Endothelial cell of umbilical vein (primary cell): ENCODE results near the gene COLQ. TPM values are rescaled to one million over a fixed set of nuclear protein-coding genes. Genes with fewer than 3 reads are reported as not detected.

Experiments
- BruUV-seq: library from RNA; stranded (reverse); fragments of 400-500 nt; replicated peaks from 2 replicates; lab custom pipeline; 2021; lab: Mats Ljungman, UMichigan
- CTCF ChIA-PET: fragments of 300-600, 350-600 bp; sonication (Branson Sonifier 250); formaldehyde crosslinking; loops from one replicate; lab custom pipeline; 2021; ENCODE audit warnings: antibody characterized with exemption, inconsistent platforms; lab: Charles Lee
- POLR2A ChIA-PET: fragments of 300-600, 350-600 bp; sonication (Branson Sonifier 250); formaldehyde crosslinking; loops from one replicate; lab custom pipeline; 2021; ENCODE audit warnings: antibody characterized with exemption, inconsistent platforms; lab: Charles Lee
- DNase-seq: peaks from one replicate; pipeline ENCODE4 v3.0.0-alpha.2; 2011; ENCODE audit warnings: low read depth, low spot score
- FAIRE-seq: peaks from 2 replicates; lab custom pipeline; 2011; peaks lifted over from hg19 to GRCh38; lab: Jason Lieb, UNC
- H2AFZ ChIP-seq: 2 replicates; pipeline ENCODE4 v1.6.0; 2012; ENCODE audit warnings: low read depth, low read length, control low read depth, inconsistent platforms
- H3K27ac ChIP-seq: 2 replicates; pipeline ENCODE4 v1.5.1; 2011; ENCODE audit warnings: low read depth, mild to moderate bottlenecking, control low read depth, low read length, moderate library complexity; ENCODE audit not compliant: insufficient read depth
- H3K27me3 ChIP-seq, 2 experiments: 2 replicates each; pipeline versions ENCODE4 v1.6.0 to v1.6.1; 2011; ENCODE audit warnings: low read length in 2 of 2, mixed read lengths in 1 of 2; ENCODE audit not compliant: control insufficient read depth in 2 of 2, insufficient read depth in 2 of 2
- H3K36me3 ChIP-seq, 2 experiments: 2 replicates in 1 of 2; 3 replicates in 1 of 2; pipeline ENCODE4 v1.5.1; 2011; ENCODE audit warnings: low read length in 2 of 2, mild to moderate bottlenecking in 1 of 2, moderate library complexity in 1 of 2; ENCODE audit not compliant: control insufficient read depth in 2 of 2, insufficient read depth in 2 of 2; ENCODE audit errors: extremely low read depth in 1 of 2
- H3K4me1 ChIP-seq: 3 replicates; pipeline ENCODE4 v1.5.1; 2011; ENCODE audit warnings: mild to moderate bottlenecking, low read length; ENCODE audit not compliant: control insufficient read depth, insufficient read depth; ENCODE audit errors: extremely low read depth
- H3K4me2 ChIP-seq: 2 replicates; pipeline ENCODE4 v1.6.1; 2011; ENCODE audit warnings: low read length, control low read depth, mixed read lengths; ENCODE audit not compliant: insufficient read depth
- H3K4me3 ChIP-seq, 3 experiments: fragments of 200-600 bp in 1 of 3; sonication (generic), shearing (Covaris generic) in 1 of 3; replicated peaks in 1 of 3; 2 replicates each; pipeline ENCODE4 v1.5.1; 2011 to 2016; ENCODE audit warnings: control low read depth in 3 of 3, low read length in 3 of 3, mild to moderate bottlenecking in 2 of 3, inconsistent platforms in 1 of 3, low read depth in 1 of 3, moderate library complexity in 1 of 3; ENCODE audit not compliant: insufficient read depth in 1 of 3
- H3K79me2 ChIP-seq: 2 replicates; pipeline ENCODE4 v1.6.0; 2012; ENCODE audit warnings: low read length, inconsistent platforms; ENCODE audit not compliant: control insufficient read depth, insufficient read depth
- H3K9ac ChIP-seq: replicated peaks from 2 replicates; pipeline ENCODE3; 2011; ENCODE audit warnings: low read length, control low read depth; ENCODE audit not compliant: insufficient read depth; ENCODE audit errors: extremely low read depth
- H3K9me1 ChIP-seq: replicated peaks from 3 replicates; pipeline ENCODE4 v1.6.0; 2011; ENCODE audit warnings: mild to moderate bottlenecking, low read length; ENCODE audit not compliant: control insufficient read depth, insufficient read depth; ENCODE audit errors: extremely low read depth
- H3K9me3 ChIP-seq: replicated peaks from 2 replicates; pipeline ENCODE4 v1.5.1; 2012; ENCODE audit warnings: low read length, inconsistent platforms; ENCODE audit not compliant: control insufficient read depth, insufficient read depth
- H4K20me1 ChIP-seq: replicated peaks from 2 replicates; pipeline ENCODE3; 2011; ENCODE audit warnings: mild to moderate bottlenecking, low read length; ENCODE audit not compliant: control insufficient read depth, insufficient read depth; ENCODE audit errors: extremely low read depth
- CTCF ChIP-seq, 2 donors: IDR thresholded peaks; 1 replicate in 1 of 2; 2 replicates in 1 of 2; pipeline ENCODE4 v1.5.1; 2011; ENCODE audit warnings: low read length in 2 of 2, mild to moderate bottlenecking in 2 of 2, moderate library complexity in 2 of 2, control low read depth in 1 of 2, inconsistent platforms in 1 of 2, low read depth in 1 of 2; ENCODE audit not compliant: insufficient read depth in 1 of 2; ENCODE audit errors: extremely low read depth in 1 of 2
- EZH2 ChIP-seq: IDR thresholded peaks from 2 replicates; pipeline ENCODE4 v1.6.1; 2012; ENCODE audit warnings: borderline replicate concordance, low read depth, mild to moderate bottlenecking, moderate library complexity, low read length, inconsistent platforms; ENCODE audit not compliant: severe bottlenecking
- FOS ChIP-seq: IDR thresholded peaks from 2 replicates; pipeline ENCODE4 v1.6.1; 2011; ENCODE audit warnings: mild to moderate bottlenecking, low read length, moderate library complexity, borderline replicate concordance; ENCODE audit not compliant: insufficient read depth
- GATA2 ChIP-seq: IDR thresholded peaks from 2 replicates; pipeline ENCODE4 v1.7.0; 2011; ENCODE audit warnings: low read depth, mild to moderate bottlenecking, moderate library complexity, mixed read lengths, low read length; ENCODE audit not compliant: insufficient read length, insufficient read depth
- JUN ChIP-seq: IDR thresholded peaks from 2 replicates; pipeline ENCODE4 v1.6.1; 2011; ENCODE audit warnings: borderline replicate concordance, low read depth; ENCODE audit not compliant: insufficient read length, insufficient read depth
- MYC ChIP-seq: IDR thresholded peaks from one replicate; pipeline ENCODE4 v1.6.1; 2011; ENCODE audit warnings: mild to moderate bottlenecking, low read depth, low read length
- POLR2AphosphoS5 ChIP-seq: IDR thresholded peaks from 2 replicates; pipeline ENCODE4 v1.6.1; 2012; ENCODE audit warnings: low read depth, mild to moderate bottlenecking, control low read depth, low read length, moderate library complexity; ENCODE audit not compliant: insufficient read depth
- dilution Hi-C: fragments of 300-500 bp; cut with MboI; formaldehyde crosslinking; loops from one replicate; pipeline ENCODE4 v1.15.0; 2019; ENCODE audit warnings: low sequenced_read_pairs; ENCODE audit not compliant: extremely low pct_ligation_motif_present
- intact Hi-C: fragments of 100-400 bp; cut with micrococcal nuclease; formaldehyde crosslinking; loops from one replicate; pipeline ENCODE4 v1.10.0; 2022
- polyA plus RNA-seq, 4 experiments: library from polyadenylated mRNA; depleted of rRNA in 3 of 4; stranded (reverse) in 3 of 4; unstranded in 1 of 4; fragments of >200 nt; gene quantifications; 2 replicates each; pipeline versions ENCODE4 v1.2.1 to v1.2.3, GENCODE V29; 2011 to 2012; ENCODE audit warnings: missing spikeins in 1 of 4
- total RNA-seq: library from RNA; stranded (reverse); gene quantifications from 2 replicates; pipeline ENCODE4 v1.2.3, GENCODE V29; 2021

Gene COLQ
- total and polyA plus RNA-seq, 2 donors (not counting 3 experiments of a cell fraction or from before 2014, with no cell fraction given), result 2.0 to 2.3 TPM

GRCh38 chr3:15436246-15436645 is 85.3 kb downstream of the COLQ start:
- Histone ChIP-seq H4K20me1 (no peaks in the 10 kb centered on the region), H3K9me1 (no peaks in the 10 kb centered on the region), H3K4me2 (no peak overlapping the region), H3K4me1 (peaks cover 20% of the 10 kb centered on the region), H3K27ac (no peak overlapping the region), H3K36me3 (peaks cover 19 to 28% of the 10 kb centered on the region in 2 experiments), H2AFZ (no peak overlapping the region), H3K79me2 (peaks cover 5% of the 10 kb centered on the region), H3K9ac (no peak overlapping the region), H3K4me3 (no peak overlapping the region), H3K27me3 (no peaks in the 10 kb centered on the region), H3K9me3 (no peaks in the 10 kb centered on the region)
- no TSS peak for BruUV-seq
- TF ChIP-seq EZH2 (no peak), FOS (no peak)
- no peak for DNase-seq
- ChIA-PET CTCF (no interaction called here), POLR2A (no interaction called here)
- intact Hi-C loops (no loop called here), dilution Hi-C loops (no loop called here)
- FAIRE-seq, result no peak

- BruUV-seq, result no TSS peak
- CTCF ChIA-PET, result interaction anchor here (1.6 kb wide), 1 partner anchor 124 kb away, joined by 4 read pairs; no protein-coding TSS in a partner anchor
Observed at GRCh38 chr3:15434756-15435155, 86.8 kb downstream of the COLQ start.

More at GRCh38 chr3:15434756-15435155, 86.8 kb downstream of the COLQ start:
- Histone ChIP-seq H3K9me1 (no peaks in the 10 kb centered on the region), H3K9me3 (no peaks in the 10 kb centered on the region), H3K4me2 (no peak overlapping the region), H3K4me1 (peaks cover 8% of the 10 kb centered on the region), H4K20me1 (no peaks in the 10 kb centered on the region), H3K36me3 (peaks cover 18 to 25% of the 10 kb centered on the region in 2 experiments), H3K79me2 (peaks cover 13% of the 10 kb centered on the region), H3K4me3 (no peak overlapping the region), H3K27me3 (no peaks in the 10 kb centered on the region), H2AFZ (no peak overlapping the region), H3K27ac (no peak overlapping the region), H3K9ac (no peak overlapping the region)
- no peak for TF ChIP-seq FOS
- TF ChIP-seq CTCF (IDR thresholded peaks at IDR 0.05; ENCODE audit: extremely low read depth in 1 of 2, insufficient read depth in 1 of 2, low read depth in 1 of 2, low read length in 2 of 2), result no peak
- TF ChIP-seq JUN, result no peak
- no peak for TF ChIP-seq POLR2AphosphoS5
- no peak for TF ChIP-seq GATA2
- TF ChIP-seq MYC, result no peak
- POLR2A ChIA-PET, result no interaction called here
- intact Hi-C loops (no loop called here), dilution Hi-C loops (no loop called here)
- DNase-seq (no peak), FAIRE-seq (no peak)
